NCI-H1092 (cell line): Measurements from ENCODE around the gene EMCN.
"Not testable (repeated sequence)": the region's sequence is repeated elsewhere in the genome, so short reads cannot be mapped to it uniquely, and the experiment has no call there.

Experiments used
- DNase-seq: peaks from one replicate; lab custom pipeline; 2025; lab: John Stamatoyannopoulos, UW

EMCN gene

GRCh38 chr4:100492129-100492528 is 25.7 kb downstream of the EMCN start:
- DNase-seq, result no peak

- no peak for DNase-seq
These were observed 28.5 kb downstream of the EMCN start for GRCh38 chr4:100489305-100489704.

- DNase-seq, result no peak
These were observed 31.3 kb downstream of the EMCN start for GRCh38 chr4:100486496-100486895.

- DNase-seq, result no peak
These were observed 34.0 kb downstream of the EMCN start for GRCh38 chr4:100483796-100484195.

GRCh38 chr4:100479971-100480370 is 37.9 kb downstream of the EMCN start:
- no peak for DNase-seq

- no peak for DNase-seq
These were observed 48.3 kb downstream of the EMCN start for GRCh38 chr4:100469555-100469954.

- DNase-seq, result no peak
These were observed 51.3 kb downstream of the EMCN start for GRCh38 chr4:100466501-100466900.

GRCh38 chr4:100461807-100462605 is 55.8 kb downstream of the EMCN start:
- DNase-seq, result no peak

GRCh38 chr4:100450449-100450848 is 67.4 kb downstream of the EMCN start:
- DNase-seq, result no peak

GRCh38 chr4:100431416-100431815 is 86.4 kb downstream of the EMCN start:
- no peak for DNase-seq

GRCh38 chr4:100430451-100430850 is 87.4 kb downstream of the EMCN start:
- DNase-seq, result no peak

- DNase-seq, result no peak
These were observed 88.2 kb downstream of the EMCN start for GRCh38 chr4:100429616-100430015.

- DNase-seq, result no peak
These were observed 89.8 kb downstream of the EMCN start for GRCh38 chr4:100428051-100428450.

- no peak for DNase-seq
These were observed 93.4 kb downstream of the EMCN start for GRCh38 chr4:100424376-100424775.

- DNase-seq, result no peak
These were observed 94.9 kb downstream of the EMCN start for GRCh38 chr4:100422894-100423293.

GRCh38 chr4:100421361-100421978 is 96.4 kb downstream of the EMCN start:
- DNase-seq, result no peak

GRCh38 chr4:100420571-100420970 is 97.3 kb downstream of the EMCN start:
- DNase-seq, result no peak

GRCh38 chr4:100417565-100417964 is 100.3 kb downstream of the EMCN start:
- no peak for DNase-seq

GRCh38 chr4:100414016-100414790 is 103.6 kb downstream of the EMCN start:
- no peak for DNase-seq

- DNase-seq, result no peak
These were observed 126.0 kb downstream of the EMCN start for GRCh38 chr4:100391863-100392262.

- no peak for DNase-seq
These were observed 126.7 kb downstream of the EMCN start for GRCh38 chr4:100391086-100391485.

- no peak for DNase-seq
These were observed 131.6 kb downstream of the EMCN start for GRCh38 chr4:100386270-100386669.

- not testable (repeated sequence) for DNase-seq
These were observed 137.4 kb downstream of the EMCN start for GRCh38 chr4:100380401-100380800.
